Spinal cord (tissue), 10 donors: Measurements from ENCODE around the gene TUT4. TPM values are rescaled to one million over a fixed set of nuclear protein-coding genes. Genes with fewer than 3 reads are reported as not detected.
"Not testable (repeated sequence)": the region's sequence is repeated elsewhere in the genome, so short reads cannot be mapped to it uniquely, and the experiment has no call there.

Source experiments
- DNase-seq, 6 donors: peaks; one replicate each; pipeline versions ENCODE4 v3.0.0 to v3.0.0-alpha.2; 2013 to 2015; ENCODE audit warnings: low spot score in 6 of 6, low read depth in 4 of 6
- H3K27ac ChIP-seq: one replicate; pipeline ENCODE4 v1.5.1; 2013; ENCODE audit warnings: low read depth, low read length, control low read depth
- H3K27me3 ChIP-seq: one replicate; pipeline ENCODE4 v1.6.1; 2013; ENCODE audit warnings: low read length; ENCODE audit not compliant: control insufficient read depth, insufficient read depth
- H3K36me3 ChIP-seq: one replicate; pipeline ENCODE4 v1.6.1; 2013; ENCODE audit warnings: low read length; ENCODE audit not compliant: control insufficient read depth, insufficient read depth
- H3K4me1 ChIP-seq: one replicate; pipeline ENCODE4 v1.6.1; 2013; ENCODE audit warnings: low read length; ENCODE audit not compliant: control insufficient read depth, insufficient read depth
- H3K4me3 ChIP-seq: one replicate; pipeline ENCODE4 v1.5.1; 2013; ENCODE audit warnings: low read depth, low read length, control low read depth
- H3K9me3 ChIP-seq: one replicate; pipeline ENCODE4 v1.6.1; 2013; ENCODE audit warnings: low read length; ENCODE audit not compliant: control insufficient read depth, insufficient read depth
- WGBS: methylation state at CpG from one replicate; pipeline ENCODE4 v1.1.5; 2013; ENCODE audit warnings: missing lambda C conversion rate; ENCODE audit not compliant: insufficient coverage; 5-methylcytosine and 5-hydroxymethylcytosine counted together
- polyA plus RNA-seq, 2 donors: library from polyadenylated mRNA; unstranded; fragments of 120-200 nt; gene quantifications; one replicate each; pipeline ENCODE4 v1.2.1, GENCODE V29; 2013; ENCODE audit not compliant: insufficient read length in 2 of 2
- total RNA-seq, 2 donors: library from RNA; depleted of rRNA in 1 of 2; stranded (reverse); fragments of 120-200 nt in 1 of 2; fragments of >200 nt in 1 of 2; gene quantifications; one replicate each; pipeline versions ENCODE4 v1.2.3 to v1.2.4, GENCODE V29; 2013 to 2014
- donor health status: healthy.

The TUT4 gene
- total and polyA plus RNA-seq, 4 donors = 59.8 to 99.8 (median 84.5) TPM

DNA sequence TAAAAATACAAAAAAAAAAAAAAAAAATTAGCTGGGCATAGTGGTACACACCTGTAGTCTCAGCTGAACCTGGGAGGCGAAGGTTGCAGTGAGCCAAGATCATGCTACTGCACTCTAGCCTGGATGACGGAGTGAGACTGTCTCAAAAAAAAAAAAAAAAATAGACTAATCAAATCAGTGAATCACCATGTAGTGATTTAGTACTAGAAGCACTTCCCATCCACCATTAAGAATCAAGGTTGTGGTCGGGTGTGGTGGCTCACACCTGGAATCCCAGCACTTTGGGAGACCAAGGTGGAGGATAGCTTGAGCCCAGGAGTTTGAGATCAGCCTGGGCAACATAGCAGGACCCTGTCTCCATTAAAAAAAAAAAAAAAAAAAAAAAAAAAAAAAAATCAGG lies 25.2 kb upstream of the TUT4 start:
- not testable (repeated sequence) for DNase-seq, H3K4me1 ChIP-seq, H3K9me3 ChIP-seq, H3K27ac ChIP-seq, H3K36me3 ChIP-seq, H3K4me3 ChIP-seq, H3K27me3 ChIP-seq
- WGBS = 100% methylated on average over 1 of the region's 3 CpGs

GRCh38 chr1:52576074-52576473 lies 23.2 kb upstream of the TUT4 start:
- Histone ChIP-seq H3K4me1 (no peaks in the 10 kb centered on the region), H3K27me3 (no peaks in the 10 kb centered on the region), H3K27ac (no peak overlapping the region), H3K36me3 (no peaks in the 10 kb centered on the region), H3K9me3 (no peaks in the 10 kb centered on the region), H3K4me3 (no peak overlapping the region)
- WGBS = 100% methylated on average over 1 of the region's 1 CpG
- DNase-seq = no peak

DNA sequence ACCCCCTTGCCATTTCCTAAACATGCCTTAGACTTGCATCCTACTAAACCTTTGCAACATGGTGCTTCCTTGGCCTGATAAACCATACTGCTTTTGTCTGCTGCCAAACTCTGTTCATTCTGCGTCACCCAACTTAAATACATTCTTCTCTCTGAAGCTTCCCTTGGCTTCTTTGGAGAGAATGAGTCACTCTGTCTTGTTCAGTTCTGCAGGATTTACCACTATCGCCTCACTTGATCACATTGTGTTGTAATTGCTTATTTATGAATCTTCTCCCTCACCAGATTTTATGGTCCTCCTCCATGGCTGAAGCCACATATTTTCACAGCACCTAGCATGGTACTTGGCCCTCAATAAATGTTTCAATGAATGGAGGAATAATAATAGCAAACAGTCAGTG lies 21.7 kb upstream of the TUT4 start:
- H3K27ac ChIP-seq = no peak overlapping the region
- no peaks in the 10 kb centered on the region for H3K27me3 ChIP-seq
- H3K4me1 ChIP-seq = no peaks in the 10 kb centered on the region
- H3K4me3 ChIP-seq = no peak overlapping the region
- no CpG with 5 or more reads among the region's 2 CpGs for WGBS
- DNase-seq = no peak
- H3K36me3 ChIP-seq = no peaks in the 10 kb centered on the region
- H3K9me3 ChIP-seq = no peaks in the 10 kb centered on the region

DNA sequence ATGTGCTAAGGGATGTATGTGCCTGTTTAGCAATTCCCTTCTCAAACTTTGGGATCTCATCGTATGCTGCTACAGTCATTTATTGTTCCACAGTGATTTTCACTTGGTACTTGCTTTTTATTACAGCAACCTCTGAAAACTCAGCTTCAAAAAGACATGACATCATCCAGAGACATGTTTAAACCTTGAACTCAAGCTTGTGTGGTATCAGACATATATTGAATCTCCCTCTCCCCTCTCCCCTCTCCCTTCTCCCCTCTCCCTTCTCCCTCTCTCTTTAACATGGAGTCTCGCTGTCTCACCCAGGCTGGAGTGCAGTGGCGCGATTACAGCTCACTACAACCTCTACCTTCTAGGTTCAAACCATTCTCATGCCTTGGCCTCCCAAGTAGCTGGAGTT lies 19.5 kb upstream of the TUT4 start:
- no peaks in the 10 kb centered on the region for H3K27me3 ChIP-seq
- no peaks in the 10 kb centered on the region for H3K36me3 ChIP-seq
- H3K27ac ChIP-seq = no peak overlapping the region
- no peaks in the 10 kb centered on the region for H3K4me1 ChIP-seq
- DNase-seq = no peak
- H3K4me3 ChIP-seq = no peak overlapping the region
- no peaks in the 10 kb centered on the region for H3K9me3 ChIP-seq
- 86% methylated on average over 4 of the region's 4 CpGs for WGBS

DNA sequence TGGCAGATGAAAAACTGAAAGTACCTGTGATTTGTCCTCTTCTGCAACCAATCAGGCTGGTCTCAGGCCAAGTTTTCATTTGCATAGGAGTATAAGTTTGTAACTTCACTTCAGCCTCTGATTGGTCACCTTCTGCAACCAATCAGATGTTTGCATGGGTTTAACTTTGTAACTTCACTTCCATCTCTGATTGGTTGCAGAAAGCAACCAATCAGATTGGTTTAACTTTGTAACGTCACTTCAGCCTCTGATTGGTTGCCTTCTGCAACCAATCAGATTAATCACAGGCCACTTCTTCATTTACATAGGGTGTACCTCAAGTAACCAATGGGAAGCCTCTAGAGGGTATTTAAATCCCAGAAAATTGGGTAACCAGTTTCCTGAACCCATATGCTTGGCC lies 18.9 kb upstream of the TUT4 start:
- Histone ChIP-seq H3K4me1 (no peaks in the 10 kb centered on the region), H3K9me3 (no peaks in the 10 kb centered on the region), H3K27ac (no peak overlapping the region), H3K27me3 (no peaks in the 10 kb centered on the region), H3K4me3 (no peak overlapping the region), H3K36me3 (no peaks in the 10 kb centered on the region)
- no CpG with 5 or more reads among the region's 1 CpG for WGBS
- DNase-seq = no peak

GRCh38 chr1:52569449-52570210 lies 16.7 kb upstream of the TUT4 start:
- 67% methylated on average over 1 of the region's 7 CpGs for WGBS
- Histone ChIP-seq H3K27ac (no peak overlapping the region), H3K4me3 (no peak overlapping the region), H3K4me1 (no peaks in the 10 kb centered on the region), H3K36me3 (no peaks in the 10 kb centered on the region), H3K9me3 (no peaks in the 10 kb centered on the region), H3K27me3 (no peaks in the 10 kb centered on the region)
- DNase-seq = no peak

DNA sequence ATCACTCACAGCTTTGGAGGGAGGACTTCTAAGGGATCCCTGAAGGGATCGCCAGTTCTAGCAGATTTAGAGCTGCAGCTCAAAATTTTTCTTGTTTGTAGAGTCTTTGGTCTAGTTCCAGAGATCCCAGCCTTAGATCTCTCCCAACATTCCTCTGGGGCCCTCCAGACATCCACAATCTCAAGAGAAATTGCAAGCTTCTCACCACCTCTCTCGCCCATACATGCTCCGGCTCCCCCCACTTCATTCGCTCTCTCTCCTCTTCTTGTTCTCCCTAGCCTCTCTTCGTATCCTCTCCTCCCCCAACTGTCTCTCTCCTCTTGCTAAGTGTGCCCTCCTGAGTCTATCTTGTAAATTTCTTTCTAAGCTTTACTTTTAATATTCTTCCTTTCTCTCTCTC lies 15.1 kb upstream of the TUT4 start:
- no peak overlapping the region for H3K4me3 ChIP-seq
- no peaks in the 10 kb centered on the region for H3K4me1 ChIP-seq
- H3K36me3 ChIP-seq = no peaks in the 10 kb centered on the region
- no peak overlapping the region for H3K27ac ChIP-seq
- no peaks in the 10 kb centered on the region for H3K9me3 ChIP-seq
- H3K27me3 ChIP-seq = no peaks in the 10 kb centered on the region
- no peak for DNase-seq
- WGBS = 57% methylated on average over 4 of the region's 5 CpGs

DNA sequence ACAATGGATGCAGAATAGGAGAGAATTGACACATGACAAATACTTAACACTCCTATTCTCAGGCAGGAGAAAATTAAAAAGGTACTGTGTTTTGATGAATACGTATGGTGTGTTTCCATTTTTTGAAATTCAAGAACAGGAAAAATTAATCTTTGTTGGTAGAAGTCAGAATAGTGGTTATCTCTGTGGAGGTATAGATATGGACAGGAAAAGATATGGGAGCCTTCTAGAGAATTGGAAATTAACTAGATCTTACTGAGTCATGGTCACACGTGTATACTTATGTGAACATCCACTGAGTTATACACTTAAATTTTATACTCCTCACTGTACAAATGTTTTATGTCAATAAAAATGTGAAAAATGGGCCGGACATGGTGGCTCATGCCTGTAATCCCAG lies 9.9 kb upstream of the TUT4 start:
- Histone ChIP-seq H3K4me1 (no peaks in the 10 kb centered on the region), H3K4me3 (no peak overlapping the region), H3K9me3 (no peaks in the 10 kb centered on the region), H3K27ac (no peak overlapping the region), H3K36me3 (no peaks in the 10 kb centered on the region), H3K27me3 (no peaks in the 10 kb centered on the region)
- 100% methylated on average over 1 of the region's 3 CpGs for WGBS
- DNase-seq = no peak

DNA sequence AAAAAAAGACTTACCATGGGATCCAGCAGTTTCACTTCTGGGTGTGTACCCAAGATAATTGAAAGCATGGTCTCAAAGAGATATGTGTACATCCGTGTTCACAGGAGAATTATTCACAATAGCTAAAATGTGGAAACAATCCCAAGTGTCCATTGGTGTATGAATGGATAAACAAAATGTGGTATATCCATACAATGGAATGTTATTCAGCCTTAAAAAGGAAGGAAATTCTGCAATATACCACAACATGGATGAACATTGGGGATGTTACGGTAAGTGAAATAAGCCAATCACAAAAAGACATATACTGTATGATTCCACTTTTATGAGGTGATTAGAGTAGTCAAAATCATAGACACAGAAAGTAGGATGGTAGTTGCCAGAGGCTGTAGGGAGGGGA lies 7.0 kb upstream of the TUT4 start:
- WGBS = 100% methylated on average over 1 of the region's 2 CpGs
- Histone ChIP-seq H3K36me3 (no peaks in the 10 kb centered on the region), H3K9me3 (no peaks in the 10 kb centered on the region), H3K4me1 (no peaks in the 10 kb centered on the region), H3K27me3 (no peaks in the 10 kb centered on the region), H3K27ac (no peak overlapping the region), H3K4me3 (no peak overlapping the region)
- DNase-seq = no peak

GRCh38 chr1:52558941-52559340 lies 6.0 kb upstream of the TUT4 start:
- no peaks in the 10 kb centered on the region for H3K9me3 ChIP-seq
- H3K4me3 ChIP-seq = no peak overlapping the region
- WGBS = 100% methylated on average over 1 of the region's 2 CpGs
- no peaks in the 10 kb centered on the region for H3K36me3 ChIP-seq
- H3K27me3 ChIP-seq = no peaks in the 10 kb centered on the region
- no peak for DNase-seq
- H3K27ac ChIP-seq = no peak overlapping the region
- H3K4me1 ChIP-seq = no peaks in the 10 kb centered on the region
